ENCODE data around the gene NPIPA1.
"Not testable (repeated sequence)": the region's sequence is repeated elsewhere in the genome, so short reads cannot be mapped to it uniquely, and the experiment has no call there.

Gene NPIPA1

GRCh38 chr16:14937143-14937542, at the start of gene NPIPA1:
Gene NPIPA1 (plus strand): TSS chr16:14937443. CDS start chr16:14937443, 0 bp downstream.
- DNase-seq: not testable (repeated sequence)

- DNase-seq: not testable (repeated sequence)
These were observed 45.1 kb upstream of the NPIPA1 start for GRCh38 chr16:14892111-14892510.

GRCh38 chr16:14895382-14895781, 41.9 kb upstream of the NPIPA1 start:
- not testable (repeated sequence) for DNase-seq

- not testable (repeated sequence) for DNase-seq
These were observed 41.2 kb upstream of the NPIPA1 start for GRCh38 chr16:14896023-14896422.

- not testable (repeated sequence) for DNase-seq
These were observed 40.1 kb upstream of the NPIPA1 start for GRCh38 chr16:14897006-14897664.

- not testable (repeated sequence) for DNase-seq
These were observed 39.1 kb upstream of the NPIPA1 start for GRCh38 chr16:14898162-14898561.

- not testable (repeated sequence) for DNase-seq
These were observed 33.9 kb upstream of the NPIPA1 start for GRCh38 chr16:14903191-14903957.

GRCh38 chr16:14909744-14910143, 27.5 kb upstream of the NPIPA1 start:
- DNase-seq: not testable (repeated sequence)

- not testable (repeated sequence) for DNase-seq
These were observed 26.2 kb upstream of the NPIPA1 start for GRCh38 chr16:14910833-14911629.

- DNase-seq: peak; percentile 60
These were observed 25.3 kb upstream of the NPIPA1 start for GRCh38 chr16:14911954-14912353.

- not testable (repeated sequence) for DNase-seq
These were observed 24.7 kb upstream of the NPIPA1 start for GRCh38 chr16:14912588-14912987.

GRCh38 chr16:14918504-14918903, 18.7 kb upstream of the NPIPA1 start:
- not testable (repeated sequence) for DNase-seq

GRCh38 chr16:14919837-14920600, 17.2 kb upstream of the NPIPA1 start:
- not testable (repeated sequence) for DNase-seq

- not testable (repeated sequence) for DNase-seq
These were observed 15.0 kb upstream of the NPIPA1 start for GRCh38 chr16:14922285-14922684.

GRCh38 chr16:14922968-14923367, 14.3 kb upstream of the NPIPA1 start:
- not testable (repeated sequence) for DNase-seq

- not testable (repeated sequence) for DNase-seq
These were observed 13.7 kb upstream of the NPIPA1 start for GRCh38 chr16:14923394-14924088.

- not testable (repeated sequence) for DNase-seq
These were observed 12.9 kb upstream of the NPIPA1 start for GRCh38 chr16:14924359-14924758.

GRCh38 chr16:14924982-14925381, 12.3 kb upstream of the NPIPA1 start:
- not testable (repeated sequence) for DNase-seq

- DNase-seq: not testable (repeated sequence)
These were observed 9.1 kb upstream of the NPIPA1 start for GRCh38 chr16:14928064-14928714.

- not testable (repeated sequence) for DNase-seq
These were observed 8.1 kb upstream of the NPIPA1 start for GRCh38 chr16:14929176-14929575.

GRCh38 chr16:14930246-14930645, 7.0 kb upstream of the NPIPA1 start:
- not testable (repeated sequence) for DNase-seq

Data from stimulated activated CD4-positive, alpha-beta T cell treated with anti-CD3 and anti-CD28 coated beads, Interleukin-15, amount 100 ng/mL, for 24 hours (primary cell).